ENCODE measurements around the gene KLHL25. TPM values are rescaled to one million over a fixed set of nuclear protein-coding genes. Genes with fewer than 3 reads are reported as not detected.

KLHL25 gene
- total RNA-seq, 3 donors from 2014 or later: 10.9 to 21.0 (median 15.1) TPM

- Histone ChIP-seq H3K27ac (peak overlapping the region; percentile 68 to 81), H3K9me3 (no peaks in the 10 kb centered on the region), H3K27me3 (no peaks in the 10 kb centered on the region), H3K36me3 (peaks cover 9% of the 10 kb centered on the region), H3K4me1 (no peaks in the 10 kb centered on the region), H3K4me3 (no peak overlapping the region)
- DNase-seq (ENCODE audit: low spot score in 2 of 2): no peak
- intact Hi-C loops (cut with DNase I; ENCODE audit: low total_unique reads): no loop called here
- TF ChIP-seq CTCF (IDR thresholded peaks at IDR 0.05) (no peak), POLR2AphosphoS5 (IDR thresholded peaks at IDR 0.05) (no peak), POLR2A (IDR thresholded peaks at IDR 0.05) (no peak)
Measured at GRCh38 chr15:85726454-85726853, 68.3 kb downstream of the KLHL25 start.

- intact Hi-C loops (cut with DNase I; ENCODE audit: low total_unique reads): no loop called here
- TF ChIP-seq POLR2A (IDR thresholded peaks at IDR 0.05): no peak
- no peak for TF ChIP-seq POLR2AphosphoS5 (IDR thresholded peaks at IDR 0.05)
- TF ChIP-seq CTCF (IDR thresholded peaks at IDR 0.05): no peak
Measured at GRCh38 chr15:85725564-85725963, 69.2 kb downstream of the KLHL25 start.

DNA sequence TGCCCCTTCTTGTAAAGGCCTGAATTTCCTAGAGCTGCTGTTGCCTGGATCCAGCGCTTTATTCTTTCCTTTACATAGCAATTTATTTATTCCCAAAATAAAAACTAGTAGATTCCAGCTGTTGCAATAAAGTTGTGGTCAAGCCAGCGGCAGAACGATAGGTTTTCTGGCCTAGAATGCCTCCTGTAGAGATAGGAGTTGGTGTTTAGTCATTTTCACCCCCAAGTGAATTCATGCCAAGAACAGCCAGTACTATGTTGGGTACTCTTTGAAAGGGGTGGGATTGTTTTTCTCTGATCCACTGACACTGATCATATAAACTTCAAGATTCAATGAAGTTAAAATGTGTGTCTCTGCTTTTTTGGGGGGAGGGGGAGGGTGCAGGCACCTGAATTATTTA lies 69.7 kb downstream of the KLHL25 start:
- H3K27me3 ChIP-seq: no peaks in the 10 kb centered on the region
- TF ChIP-seq POLR2AphosphoS5 (IDR thresholded peaks at IDR 0.05): peak in 1 of 3 donors; percentile 35
- TF ChIP-seq CTCF (IDR thresholded peaks at IDR 0.05): no peak
- no peaks in the 10 kb centered on the region for H3K4me1 ChIP-seq
- DNase-seq (ENCODE audit: low spot score in 2 of 2): no peak
- peaks cover 9% of the 10 kb centered on the region for H3K36me3 ChIP-seq
- H3K4me3 ChIP-seq: no peak overlapping the region
- peak overlapping the region; percentile 54 to 77 for H3K27ac ChIP-seq
- no peaks in the 10 kb centered on the region for H3K9me3 ChIP-seq
- intact Hi-C loops (cut with DNase I; ENCODE audit: low total_unique reads): no loop called here

More at GRCh38 chr15:85725564-85725963, 69.2 kb downstream of the KLHL25 start:
- Histone ChIP-seq H3K27ac (peak overlapping the region; percentile 41 to 54), H3K4me3 (no peak overlapping the region), H3K36me3 (peaks cover 9% of the 10 kb centered on the region), H3K27me3 (no peaks in the 10 kb centered on the region), H3K4me1 (no peaks in the 10 kb centered on the region), H3K9me3 (no peaks in the 10 kb centered on the region)
- DNase-seq (ENCODE audit: low spot score in 2 of 2): no peak

DNA sequence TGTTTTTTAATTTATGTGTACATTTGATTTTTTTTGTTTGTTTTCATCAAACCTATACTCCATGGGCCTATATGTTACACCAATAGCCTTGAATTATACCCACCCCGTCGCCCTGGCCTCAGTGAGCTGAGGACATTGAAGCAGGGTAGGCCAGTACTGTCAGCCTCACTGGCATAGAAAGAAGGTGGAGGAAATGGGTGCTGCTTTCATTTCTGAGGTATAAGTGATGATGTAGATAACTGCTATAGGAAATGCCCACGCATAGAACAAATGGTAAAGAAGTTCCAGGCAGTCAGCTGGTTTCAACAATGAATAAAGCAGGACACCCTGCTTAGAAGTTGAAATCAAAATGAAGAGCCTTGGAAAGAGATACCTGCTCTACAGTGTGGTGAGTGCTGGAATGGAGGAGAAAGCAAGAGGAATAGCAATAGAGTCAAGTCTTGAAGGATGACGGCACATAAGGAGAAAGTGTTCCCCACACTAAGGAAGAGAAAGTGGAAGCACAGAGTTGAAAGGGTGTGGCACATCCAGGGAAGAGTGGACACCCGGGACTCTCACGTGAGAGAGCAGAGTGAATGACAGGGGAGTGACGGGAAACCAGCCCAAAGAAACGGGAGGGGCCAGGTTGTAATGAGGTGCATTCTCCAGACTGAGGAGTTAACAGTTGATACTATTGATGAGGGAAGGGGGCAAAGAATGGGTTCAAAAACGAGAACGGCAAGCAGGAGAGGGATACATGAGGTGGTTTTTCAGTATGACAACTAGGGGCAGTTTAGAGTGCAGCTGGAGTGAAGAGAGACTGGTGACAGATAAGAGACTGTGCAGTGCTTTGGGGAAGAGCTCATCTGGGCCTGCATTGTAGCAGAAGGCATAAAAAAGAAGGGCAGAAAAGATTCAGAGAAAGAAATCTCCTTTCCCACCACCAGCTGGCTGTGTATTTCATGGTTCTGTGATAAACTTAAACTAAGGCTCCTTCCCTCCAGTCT lies 70.5 kb downstream of the KLHL25 start:
- intact Hi-C loops (cut with DNase I; ENCODE audit: low total_unique reads): no loop called here
- TF ChIP-seq POLR2A (IDR thresholded peaks at IDR 0.05) (no peak), CTCF (IDR thresholded peaks at IDR 0.05) (no peak), POLR2AphosphoS5 (IDR thresholded peaks at IDR 0.05) (no peak)
- Histone ChIP-seq H3K4me1 (no peaks in the 10 kb centered on the region), H3K27me3 (no peaks in the 10 kb centered on the region), H3K36me3 (peaks cover 9% of the 10 kb centered on the region), H3K4me3 (no peak overlapping the region), H3K27ac (peak overlapping the region; percentile 54 to 77), H3K9me3 (no peaks in the 10 kb centered on the region)
- no peak for DNase-seq (ENCODE audit: low spot score in 2 of 2)
